PC-3 (cell line): Measurements from ENCODE around the gene RCAN1. TPM values are rescaled to one million over a fixed set of nuclear protein-coding genes. Genes with fewer than 3 reads are reported as not detected.
A peak's percentile ranks its signal among the peaks of the same experiment; 100 is the strongest.

Source experiments
- ATAC-seq: fragments of 200-7000 bp; cut with Tn5 transposase; 2 replicates; pipeline ENCODE4 v1.9.1; 2020; ENCODE audit warnings: mild to moderate bottlenecking, moderate library complexity
- BruUV-seq: library from RNA; stranded (reverse); fragments of 400-500 nt; replicated peaks from 2 replicates; lab custom pipeline; 2021; lab: Mats Ljungman, UMichigan
- CTCF ChIA-PET: fragments of 300-600 bp; sonication (Branson Sonifier 250); formaldehyde crosslinking; loops from one replicate; lab custom pipeline; 2022; ENCODE audit warnings: antibody characterized with exemption; lab: Charles Lee
- POLR2A ChIA-PET: fragments of 300-600 bp; sonication (Branson Sonifier 250); formaldehyde crosslinking; loops from one replicate; lab custom pipeline; 2022; ENCODE audit warnings: antibody characterized with exemption; ENCODE audit not compliant: unreplicated experiment; lab: Charles Lee
- DNase-seq: peaks from one replicate; pipeline ENCODE4 v3.0.0-alpha.2; 2015
- H2AFZ ChIP-seq: fragments of 300-600 bp; sonication (generic); 2 replicates; pipeline ENCODE4 v1.6.0; 2016; ENCODE audit warnings: antibody characterized with exemption, low read length
- H3F3A ChIP-seq: fragments of 300-600 bp; sonication (generic); one replicate; pipeline ENCODE4 v1.6.0; 2017; ENCODE audit warnings: antibody characterized with exemption, low read length, control low read depth, mild to moderate bottlenecking; ENCODE audit not compliant: unreplicated experiment
- H3K27ac ChIP-seq: fragments of 300-600 bp; sonication (generic); 2 replicates; pipeline ENCODE4 v1.5.1; 2016; ENCODE audit warnings: mild to moderate bottlenecking, low read length
- H3K27me3 ChIP-seq: fragments of 300-600 bp; sonication (generic); 2 replicates; pipeline ENCODE4 v1.6.1; 2016; ENCODE audit warnings: low read length, mixed read lengths
- H3K36me3 ChIP-seq: fragments of 300-600 bp; sonication (generic); 2 replicates; pipeline ENCODE4 v1.6.1; 2016; ENCODE audit warnings: low read depth, mixed run types, low read length, mixed read lengths
- H3K4me1 ChIP-seq: fragments of 300-600 bp; sonication (generic); 2 replicates; pipeline ENCODE4 v1.5.1; 2016; ENCODE audit warnings: low read length; ENCODE audit not compliant: insufficient read depth
- H3K4me2 ChIP-seq: fragments of 300-600 bp; sonication (generic); 2 replicates; pipeline ENCODE4 v1.6.0; 2016; ENCODE audit warnings: low read length
- H3K4me3 ChIP-seq: fragments of 300-600 bp; sonication (generic); 2 replicates; pipeline ENCODE4 v1.5.1; 2016; ENCODE audit warnings: mild to moderate bottlenecking, low read length, mixed read lengths
- H3K79me2 ChIP-seq: fragments of 300-600 bp; sonication (generic); 2 replicates; pipeline ENCODE4 v1.6.1; 2017; ENCODE audit warnings: low read length, mixed read lengths
- H3K9ac ChIP-seq: fragments of 300-600 bp; sonication (generic); 2 replicates; pipeline ENCODE4 v1.6.0; 2016; ENCODE audit warnings: mild to moderate bottlenecking, low read length
- H3K9me2 ChIP-seq: fragments of 300-600 bp; sonication (generic); replicated peaks from 2 replicates; pipeline ENCODE4 v1.6.1; 2016; ENCODE audit warnings: mixed run types, low read length, mixed read lengths
- H3K9me3 ChIP-seq: fragments of 300-600 bp; sonication (generic); 2 replicates; pipeline ENCODE4 v1.6.1; 2016; ENCODE audit warnings: low read length, mixed read lengths
- H4K20me1 ChIP-seq: fragments of 300-600 bp; sonication (generic); 2 replicates; pipeline ENCODE4 v1.6.1; 2016; ENCODE audit warnings: low read length, mixed read lengths
- EZH2 ChIP-seq: fragments of 300-600 bp; sonication (generic); IDR thresholded peaks from one replicate; pipeline ENCODE4 v1.6.1; 2017; ENCODE audit warnings: antibody characterized with exemption, mild to moderate bottlenecking, low read length; ENCODE audit not compliant: unreplicated experiment
- EZH2phosphoT487 ChIP-seq: fragments of 300-600 bp; sonication (generic); IDR thresholded peaks from 2 replicates; pipeline ENCODE4 v1.6.1; 2018; ENCODE audit warnings: mild to moderate bottlenecking, antibody characterized with exemption, low read length, borderline replicate concordance
- intact Hi-C: fragments of 100-400 bp; cut with micrococcal nuclease; formaldehyde crosslinking; loops from 2 replicates; pipeline ENCODE4 v1.9.0; 2023
- total RNA-seq: library from RNA; depleted of rRNA; stranded (reverse); fragments of >200 nt; gene quantifications from 2 replicates; pipeline ENCODE4 v1.2.3, GENCODE V29; 2014
- TF ChIP-seq, protein P1 (sequence below): fragments of 300-600 bp; sonication (generic); conservative IDR thresholded peaks from 2 replicates; pipeline ENCODE4 v1.5.1; 2017; ENCODE audit warnings: antibody characterized with exemption, low read depth, mild to moderate bottlenecking, low read length

RCAN1 gene
- total RNA-seq, 1 experiment from 2014 or later: 26.2 TPM

DNA sequence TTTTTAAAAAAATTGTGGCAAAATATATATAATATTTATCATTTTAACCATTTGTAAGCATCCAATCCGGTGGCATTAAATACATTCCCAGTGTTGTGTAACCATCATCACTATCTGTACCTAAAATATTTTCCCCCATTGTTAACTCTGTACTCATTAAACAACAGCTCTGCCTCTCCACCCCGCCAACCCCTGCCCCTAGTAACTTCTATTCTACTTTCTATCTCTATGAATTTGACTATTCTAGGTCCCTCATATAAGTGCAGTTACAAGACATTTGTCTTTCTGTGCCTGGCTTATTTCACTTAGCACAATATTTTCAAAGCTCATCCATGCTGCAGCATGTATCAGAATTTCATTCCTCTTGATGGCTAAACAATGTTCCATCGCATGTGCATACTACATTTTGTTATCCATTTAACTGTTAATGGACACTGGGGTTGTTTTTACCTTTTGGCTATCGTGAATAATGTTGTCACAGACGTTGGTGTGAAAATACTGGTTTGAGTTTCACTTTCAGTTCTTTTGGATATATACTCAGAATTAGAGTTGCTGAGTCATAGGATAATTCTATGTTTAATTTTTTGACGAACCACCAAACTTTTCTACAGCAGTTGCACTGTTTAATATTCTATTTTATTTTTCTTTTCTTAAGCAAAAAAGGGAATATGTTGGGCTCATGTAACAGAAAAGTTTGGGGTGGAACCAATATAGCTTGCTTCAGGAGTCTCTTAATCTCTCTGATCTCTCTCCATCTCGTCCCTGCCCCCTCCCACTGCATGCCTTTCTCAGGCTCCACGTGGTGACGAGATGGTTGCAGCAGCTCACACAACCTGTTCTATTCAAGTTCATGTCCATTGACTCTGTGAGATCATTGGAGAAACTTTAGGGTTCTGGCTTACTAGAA is 25.2 kb upstream of the RCAN1 start:
- DNase-seq: no peak
- H4K20me1 ChIP-seq: no peaks in the 10 kb centered on the region
- BruUV-seq: no TSS peak
- H2AFZ ChIP-seq: no peak overlapping the region
- H3K27me3 ChIP-seq: no peaks in the 10 kb centered on the region
- CTCF ChIA-PET: interaction anchor here (0.7 kb wide), 1 partner anchor 103 kb away, joined by 5 read pairs; no protein-coding TSS in a partner anchor
- H3K9me3 ChIP-seq: no peaks in the 10 kb centered on the region
- H3K36me3 ChIP-seq: no peaks in the 10 kb centered on the region
- no peak overlapping the region for H3K27ac ChIP-seq
- H3K4me2 ChIP-seq: peak overlapping the region; percentile 23
- H3F3A ChIP-seq: peaks cover 3% of the 10 kb centered on the region
- ATAC-seq: no peak
- POLR2A ChIA-PET: no interaction called here
- H3K9me2 ChIP-seq: no peaks in the 10 kb centered on the region
- intact Hi-C loops: no loop called here
- no peaks in the 10 kb centered on the region for H3K79me2 ChIP-seq
- no peak overlapping the region for H3K4me3 ChIP-seq
- H3K9ac ChIP-seq: no peak overlapping the region
- TF ChIP-seq EZH2phosphoT487 (no peak), EZH2 (no peak)
- TF ChIP-seq, protein P1, sequence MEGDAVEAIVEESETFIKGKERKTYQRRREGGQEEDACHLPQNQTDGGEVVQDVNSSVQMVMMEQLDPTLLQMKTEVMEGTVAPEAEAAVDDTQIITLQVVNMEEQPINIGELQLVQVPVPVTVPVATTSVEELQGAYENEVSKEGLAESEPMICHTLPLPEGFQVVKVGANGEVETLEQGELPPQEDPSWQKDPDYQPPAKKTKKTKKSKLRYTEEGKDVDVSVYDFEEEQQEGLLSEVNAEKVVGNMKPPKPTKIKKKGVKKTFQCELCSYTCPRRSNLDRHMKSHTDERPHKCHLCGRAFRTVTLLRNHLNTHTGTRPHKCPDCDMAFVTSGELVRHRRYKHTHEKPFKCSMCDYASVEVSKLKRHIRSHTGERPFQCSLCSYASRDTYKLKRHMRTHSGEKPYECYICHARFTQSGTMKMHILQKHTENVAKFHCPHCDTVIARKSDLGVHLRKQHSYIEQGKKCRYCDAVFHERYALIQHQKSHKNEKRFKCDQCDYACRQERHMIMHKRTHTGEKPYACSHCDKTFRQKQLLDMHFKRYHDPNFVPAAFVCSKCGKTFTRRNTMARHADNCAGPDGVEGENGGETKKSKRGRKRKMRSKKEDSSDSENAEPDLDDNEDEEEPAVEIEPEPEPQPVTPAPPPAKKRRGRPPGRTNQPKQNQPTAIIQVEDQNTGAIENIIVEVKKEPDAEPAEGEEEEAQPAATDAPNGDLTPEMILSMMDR: no peak
- peaks cover 15% of the 10 kb centered on the region; the same call in 1 of the 2 replicates for H3K4me1 ChIP-seq

DNA sequence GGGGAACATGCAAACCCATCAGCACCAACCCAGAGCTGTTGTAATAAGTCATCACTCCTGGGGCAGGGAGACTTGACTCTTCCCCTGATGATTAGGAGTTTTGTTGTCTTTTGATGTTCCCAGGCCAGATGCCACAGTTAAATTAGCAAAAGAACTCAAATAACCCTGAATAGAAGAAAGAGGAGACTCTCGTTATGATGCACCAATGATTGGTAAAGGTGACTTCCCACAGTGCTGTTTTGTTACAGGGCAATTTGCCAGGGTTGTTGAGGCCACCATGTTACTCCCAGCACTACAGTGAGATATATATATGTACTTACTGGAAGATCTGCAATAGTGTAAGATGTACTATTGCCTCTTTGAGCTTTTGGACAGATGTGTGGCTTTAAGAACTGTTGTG is 24.3 kb upstream of the RCAN1 start:
- intact Hi-C loops: no loop called here
- H4K20me1 ChIP-seq: no peaks in the 10 kb centered on the region
- H3K9me2 ChIP-seq: no peaks in the 10 kb centered on the region
- no peaks in the 10 kb centered on the region for H3K79me2 ChIP-seq
- peaks cover 3% of the 10 kb centered on the region for H3F3A ChIP-seq
- no peak overlapping the region for H2AFZ ChIP-seq
- H3K4me1 ChIP-seq: peaks cover 15% of the 10 kb centered on the region; the same call in 1 of the 2 replicates
- TF ChIP-seq, protein P1: no peak
- TF ChIP-seq EZH2phosphoT487 (no peak), EZH2 (no peak)
- H3K36me3 ChIP-seq: no peaks in the 10 kb centered on the region
- no TSS peak for BruUV-seq
- no peaks in the 10 kb centered on the region for H3K27me3 ChIP-seq
- H3K9ac ChIP-seq: no peak overlapping the region
- no peak overlapping the region for H3K27ac ChIP-seq
- ATAC-seq: no peak
- H3K4me2 ChIP-seq: no peak overlapping the region
- no peak overlapping the region for H3K4me3 ChIP-seq
- POLR2A ChIA-PET: no interaction called here
- DNase-seq: no peak
- no peaks in the 10 kb centered on the region for H3K9me3 ChIP-seq
- CTCF ChIA-PET: no interaction called here

DNA sequence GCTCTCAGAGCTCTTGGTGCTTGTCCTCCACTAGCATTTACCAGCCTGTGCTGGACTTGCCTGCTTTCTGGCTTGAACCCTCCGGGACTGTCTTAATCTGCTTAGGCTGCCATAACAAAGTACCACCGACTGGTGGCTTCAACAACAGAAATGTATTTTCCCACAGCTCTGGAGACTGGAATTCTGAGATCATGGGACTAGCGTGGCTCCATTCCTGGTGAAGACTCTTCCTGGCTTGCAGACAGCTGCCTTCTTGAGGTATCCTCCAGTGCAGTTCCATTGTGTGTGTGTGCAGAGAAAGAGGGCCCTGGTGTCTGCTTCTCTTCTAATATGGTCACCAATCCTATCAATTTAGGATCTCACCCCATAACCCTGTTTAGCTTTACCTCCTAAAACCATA is 22.0 kb upstream of the RCAN1 start:
- H3K27me3 ChIP-seq: 0 out of 2 replicates have a peak, but pooled peaks cover 6% of the 10 kb centered on the region
- ChIA-PET POLR2A (no interaction called here), CTCF (no interaction called here)
- no TSS peak for BruUV-seq
- intact Hi-C loops: no loop called here
- peaks cover 3% of the 10 kb centered on the region for H3F3A ChIP-seq
- no peak overlapping the region for H2AFZ ChIP-seq
- no peak for TF ChIP-seq EZH2
- no peak for TF ChIP-seq EZH2phosphoT487
- TF ChIP-seq, protein P1: no peak
- no peak for ATAC-seq
- no peaks in the 10 kb centered on the region for H3K36me3 ChIP-seq
- no peak overlapping the region for H3K27ac ChIP-seq
- H3K9me3 ChIP-seq: no peaks in the 10 kb centered on the region
- H3K9me2 ChIP-seq: no peaks in the 10 kb centered on the region
- H3K4me2 ChIP-seq: no peak overlapping the region
- H3K4me1 ChIP-seq: peaks cover 15% of the 10 kb centered on the region; the same call in 1 of the 2 replicates
- no peak for DNase-seq
- no peaks in the 10 kb centered on the region for H3K79me2 ChIP-seq
- H3K9ac ChIP-seq: no peak overlapping the region
- H3K4me3 ChIP-seq: no peak overlapping the region
- H4K20me1 ChIP-seq: no peaks in the 10 kb centered on the region
